CD4-positive, alpha-beta T cell treated with Interleukin-4 for 1 hour (primary cell): ENCODE measurements around the gene ATP13A1.

Source experiments
- DNase-seq, 2 donors: peaks; one replicate each; pipeline ENCODE4 v3.0.0-alpha.2; 2020 to 2022

The ATP13A1 gene

DNA sequence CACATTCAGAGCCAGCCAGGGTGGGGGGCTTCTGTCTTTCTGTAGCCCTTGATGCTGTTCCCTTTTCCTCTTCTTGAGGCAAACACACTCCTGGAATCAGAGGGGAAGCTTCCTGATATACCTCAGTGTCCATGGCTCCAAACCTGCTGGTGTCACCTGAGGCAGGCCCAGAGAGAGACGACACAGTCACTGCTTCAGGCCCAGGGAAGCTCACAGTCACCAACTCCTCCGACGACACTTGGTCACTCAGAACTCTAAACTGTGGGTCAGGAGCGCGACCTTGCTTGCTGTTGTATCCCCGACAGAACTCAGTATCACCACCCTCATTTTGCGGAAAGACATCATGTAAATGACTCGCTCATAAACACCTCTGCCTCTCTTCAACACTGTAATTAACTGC, 1.1 kb downstream of the ATP13A1 start:
- no peak for DNase-seq

DNA sequence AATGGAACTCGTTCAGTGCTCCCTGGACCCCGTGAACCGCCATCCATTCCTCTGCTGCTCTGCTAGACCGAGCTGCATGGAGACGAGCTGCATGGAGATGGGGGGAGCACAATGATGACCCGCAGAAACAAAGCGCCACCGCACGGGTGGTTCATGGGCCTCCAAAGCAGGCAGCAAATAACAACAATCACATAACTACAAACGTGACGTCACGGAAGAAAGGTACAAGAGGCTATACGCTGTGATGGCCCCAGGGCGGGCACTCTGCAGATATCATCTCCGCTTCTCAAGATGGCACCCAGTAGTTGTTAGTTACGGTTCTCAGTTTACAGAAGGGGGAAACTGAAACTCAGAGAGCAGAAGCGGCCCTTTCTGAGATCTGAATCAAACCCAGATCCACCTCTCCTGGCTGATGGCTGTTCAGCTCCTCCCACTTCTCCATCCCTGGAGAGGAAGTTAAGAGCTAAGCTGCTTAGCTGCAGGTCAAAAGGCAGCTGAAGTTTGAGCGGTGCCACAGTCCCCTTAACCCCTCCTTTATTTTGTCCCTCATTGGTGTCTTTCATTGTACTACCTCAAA, 1.7 kb downstream of the ATP13A1 start:
- peak; percentile 70 for DNase-seq

DNA sequence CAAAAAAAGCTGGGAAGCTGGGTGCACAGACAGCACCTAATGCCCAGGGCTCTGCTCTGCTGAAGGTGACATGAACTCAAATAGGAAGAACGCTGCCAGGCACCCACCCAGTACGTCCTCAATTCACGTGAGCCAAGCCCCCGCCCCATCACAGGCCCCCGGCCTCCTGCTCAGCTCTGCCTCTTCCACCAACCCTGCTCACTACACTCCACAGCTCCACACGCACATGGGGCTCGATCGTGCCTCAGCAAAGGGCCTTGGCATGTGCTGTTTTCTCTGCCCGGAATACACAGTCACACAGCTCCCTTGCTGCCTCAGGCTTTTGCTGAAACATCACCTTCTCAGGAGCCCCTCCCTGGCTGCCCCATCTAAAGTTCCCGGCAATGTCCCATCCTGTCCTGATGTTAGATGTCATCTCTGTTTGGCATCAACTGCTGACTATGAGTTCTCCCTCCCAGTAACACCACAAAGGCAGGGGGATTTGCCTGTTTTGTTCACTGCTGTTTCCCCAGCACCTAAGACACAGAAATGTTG, 2.3 kb downstream of the ATP13A1 start:
- DNase-seq, result no peak

DNA sequence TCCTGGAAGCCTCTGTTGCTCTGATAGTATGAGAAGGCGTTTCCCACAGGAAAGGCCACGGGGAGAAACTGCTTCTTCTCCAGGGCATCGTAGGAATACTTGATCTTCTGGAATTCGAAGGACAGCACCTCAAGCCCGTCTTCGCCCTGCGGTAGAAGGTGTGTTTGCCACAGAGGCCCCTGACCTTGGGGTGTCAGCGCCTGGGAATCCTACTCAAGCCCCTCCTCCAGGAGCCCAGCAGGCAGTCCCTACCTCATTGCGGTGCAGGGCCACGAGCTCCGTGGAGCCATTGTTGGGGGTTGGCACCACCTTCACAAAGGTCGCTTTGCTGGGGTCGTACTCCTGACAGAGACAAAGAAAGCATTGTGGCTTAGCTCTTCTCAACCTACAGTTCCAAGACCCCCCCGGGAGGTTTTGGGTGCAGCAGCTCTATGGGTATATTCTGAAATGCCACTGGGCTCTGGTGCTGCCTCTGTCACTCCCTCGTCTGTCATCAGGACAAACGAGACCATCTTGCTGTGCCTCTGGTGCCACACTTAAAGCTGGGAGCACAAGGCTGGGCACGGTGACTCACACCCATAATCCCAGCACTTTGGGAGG, 3.7 kb downstream of the ATP13A1 start:
- DNase-seq, result no peak

DNA sequence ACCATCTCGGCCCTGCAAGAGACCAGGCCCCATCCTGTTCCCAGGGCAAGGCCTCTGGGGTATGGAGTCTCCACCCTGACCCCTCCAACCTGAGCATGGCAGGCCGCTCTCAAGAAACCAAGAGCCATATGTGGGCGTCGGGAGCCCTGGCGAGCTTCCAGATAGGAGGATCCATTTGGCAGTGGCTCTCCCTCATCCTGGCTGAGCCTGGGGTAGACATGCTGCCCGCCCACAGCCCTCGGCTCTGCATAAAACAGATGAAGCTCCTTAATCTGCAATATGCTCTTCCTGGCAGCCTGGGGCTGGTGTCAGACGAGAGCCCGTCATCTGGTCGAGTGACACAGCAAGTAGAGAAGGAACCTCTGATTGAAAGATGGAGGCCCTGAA, 6.1 kb downstream of the ATP13A1 start:
- DNase-seq, result no peak

DNA sequence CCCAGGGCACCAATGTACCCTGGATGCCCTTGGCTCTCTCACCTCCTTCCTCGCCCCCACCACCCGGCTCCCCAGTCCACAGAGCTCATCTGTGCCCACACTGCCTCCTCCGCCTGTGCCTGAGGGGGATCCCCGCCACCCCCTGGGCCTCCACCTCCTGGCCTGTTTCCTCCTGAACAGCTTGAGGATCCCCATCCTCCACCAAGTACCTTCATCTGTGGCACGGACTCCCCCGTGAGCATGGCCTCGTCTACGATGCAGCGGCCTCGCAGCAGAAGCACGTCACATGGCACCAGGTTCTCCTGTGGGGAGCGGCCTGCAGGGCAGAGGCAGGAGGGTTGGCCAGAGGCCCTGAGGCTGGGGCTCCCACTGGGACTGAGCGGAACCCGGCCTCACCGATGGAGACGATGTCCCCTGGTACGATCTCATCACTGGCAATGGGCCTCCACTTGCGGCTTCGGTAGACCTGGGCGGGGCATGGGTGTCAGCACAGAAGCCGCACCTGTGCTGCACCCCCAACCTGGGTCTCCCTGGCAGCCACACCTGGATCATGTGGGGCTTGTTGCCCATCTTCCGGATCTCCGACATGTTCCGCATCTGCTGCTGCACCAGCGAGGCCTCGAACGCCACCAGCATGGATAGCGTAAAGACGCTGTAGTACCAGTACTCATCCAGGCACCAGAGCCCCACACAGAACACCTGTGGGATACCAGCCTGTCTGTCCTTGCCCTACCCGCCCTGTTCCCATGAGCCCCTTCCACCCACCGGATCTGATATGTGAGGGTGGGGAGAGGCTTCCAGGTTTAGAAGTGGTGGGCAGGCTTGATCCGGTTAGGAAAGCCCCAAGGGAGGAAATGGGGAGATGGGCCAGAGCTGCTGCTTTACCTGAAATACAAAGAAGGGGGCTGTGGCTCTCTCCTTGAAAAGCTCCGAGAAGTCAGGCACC, 6.8 kb downstream of the ATP13A1 start:
- no peak for DNase-seq

DNA sequence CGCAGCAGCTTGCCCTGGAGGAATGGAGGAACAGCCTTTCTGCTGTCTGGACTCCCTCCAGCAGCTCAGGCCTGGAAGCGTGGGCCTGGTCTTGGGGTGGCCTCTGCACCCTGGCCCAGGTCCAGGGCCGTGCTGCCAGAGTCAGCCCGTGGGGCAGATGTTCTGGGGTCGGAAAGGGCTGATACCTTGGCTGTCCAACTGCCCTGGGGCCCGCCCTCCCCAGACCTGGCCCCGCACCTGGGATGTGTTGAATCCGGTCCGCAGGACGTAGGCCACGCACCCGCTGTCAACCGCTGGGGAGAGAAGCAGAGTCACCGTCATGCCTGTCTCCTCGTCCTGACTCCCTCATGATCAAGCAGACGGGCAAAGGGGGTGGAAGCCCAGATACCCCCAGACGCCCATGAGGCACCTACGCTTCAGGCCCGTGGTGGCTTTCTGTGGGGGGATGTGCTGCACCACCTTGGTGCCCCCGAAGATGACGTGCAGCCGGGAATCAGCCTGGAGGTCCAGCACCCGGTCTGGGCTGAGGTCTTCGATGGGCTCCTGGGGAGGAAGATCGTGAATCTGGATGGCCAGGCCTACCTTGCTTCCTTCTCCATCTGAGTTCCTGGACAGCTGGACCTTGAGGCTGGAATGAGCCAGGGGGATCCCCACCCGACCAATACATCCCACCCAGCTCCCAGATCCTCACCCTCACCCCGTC, 7.7 kb downstream of the ATP13A1 start:
- DNase-seq, result no peak

DNA sequence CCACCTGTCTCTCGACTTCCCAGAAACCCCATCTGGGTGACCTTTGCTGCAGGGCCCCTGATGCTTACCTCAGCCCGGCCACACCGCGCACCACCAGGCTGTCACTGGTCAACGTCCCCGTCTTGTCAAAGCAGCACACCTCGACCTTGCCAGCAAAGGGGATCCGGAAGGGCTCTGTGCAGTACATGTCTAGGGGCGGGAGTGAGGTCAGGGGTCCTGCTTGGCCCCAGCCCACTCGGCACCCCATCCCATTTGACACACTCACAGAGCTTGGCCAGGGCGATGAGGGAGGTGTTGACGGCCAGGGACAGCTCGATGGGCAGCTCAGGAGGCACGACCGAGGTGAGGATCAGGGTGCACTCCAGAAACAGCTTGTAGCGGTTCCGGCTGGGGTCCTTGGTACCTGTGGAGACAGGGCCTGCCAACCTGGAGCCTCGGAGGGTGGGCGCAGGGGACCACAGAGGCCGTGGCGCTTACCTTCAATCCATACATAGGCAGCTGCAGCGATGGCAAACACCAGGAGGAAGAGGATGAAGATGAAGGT, 8.4 kb downstream of the ATP13A1 start:
- no peak for DNase-seq

DNA sequence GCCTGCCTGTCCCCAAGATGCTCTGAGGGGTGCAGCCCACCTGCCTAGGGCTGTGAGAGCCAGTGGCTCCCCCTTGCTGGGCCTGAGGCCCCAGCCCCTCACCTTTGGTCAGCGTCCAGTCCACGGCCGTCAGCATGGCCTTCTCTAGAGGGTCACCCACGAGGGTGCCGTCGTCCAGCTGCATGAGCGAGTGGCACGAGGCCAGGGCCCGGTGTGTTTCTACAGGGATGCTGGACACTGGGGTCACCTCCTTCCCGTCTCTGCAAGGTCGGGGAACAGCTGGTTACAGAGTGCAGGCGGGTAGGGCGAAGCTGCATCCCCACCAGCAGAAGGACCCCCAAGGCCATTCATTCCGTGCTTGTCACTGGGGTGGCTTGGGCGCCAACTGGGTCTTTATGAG, 9.0 kb downstream of the ATP13A1 start:
- DNase-seq, result no peak

DNA sequence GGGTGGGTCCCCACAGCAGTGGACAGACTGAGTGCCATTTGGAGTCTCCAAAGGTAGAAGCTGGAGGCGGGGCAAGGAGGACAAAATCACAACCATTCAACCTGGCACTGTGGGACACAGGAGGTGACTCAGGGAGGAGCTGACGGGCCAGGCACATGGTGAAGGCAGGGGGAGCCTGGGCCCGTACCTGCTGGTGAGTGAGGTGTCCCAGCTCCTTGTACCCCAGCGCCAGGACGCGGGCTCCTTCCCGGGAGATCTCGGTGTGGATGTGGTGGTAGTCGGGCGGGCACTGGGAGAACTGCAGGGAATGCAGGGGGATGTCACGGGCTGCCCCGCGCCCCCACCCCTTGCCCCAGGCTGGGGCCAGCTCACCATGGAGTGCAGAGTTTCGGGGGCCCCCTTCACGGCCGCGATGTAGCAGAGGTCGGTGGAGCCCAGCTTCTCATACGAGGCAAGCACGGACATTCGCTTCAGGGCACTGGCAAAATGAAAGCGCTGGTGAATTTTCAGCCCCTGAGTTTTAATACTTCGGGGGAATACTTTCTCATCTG, 9.8 kb downstream of the ATP13A1 start:
- no peak for DNase-seq

DNA sequence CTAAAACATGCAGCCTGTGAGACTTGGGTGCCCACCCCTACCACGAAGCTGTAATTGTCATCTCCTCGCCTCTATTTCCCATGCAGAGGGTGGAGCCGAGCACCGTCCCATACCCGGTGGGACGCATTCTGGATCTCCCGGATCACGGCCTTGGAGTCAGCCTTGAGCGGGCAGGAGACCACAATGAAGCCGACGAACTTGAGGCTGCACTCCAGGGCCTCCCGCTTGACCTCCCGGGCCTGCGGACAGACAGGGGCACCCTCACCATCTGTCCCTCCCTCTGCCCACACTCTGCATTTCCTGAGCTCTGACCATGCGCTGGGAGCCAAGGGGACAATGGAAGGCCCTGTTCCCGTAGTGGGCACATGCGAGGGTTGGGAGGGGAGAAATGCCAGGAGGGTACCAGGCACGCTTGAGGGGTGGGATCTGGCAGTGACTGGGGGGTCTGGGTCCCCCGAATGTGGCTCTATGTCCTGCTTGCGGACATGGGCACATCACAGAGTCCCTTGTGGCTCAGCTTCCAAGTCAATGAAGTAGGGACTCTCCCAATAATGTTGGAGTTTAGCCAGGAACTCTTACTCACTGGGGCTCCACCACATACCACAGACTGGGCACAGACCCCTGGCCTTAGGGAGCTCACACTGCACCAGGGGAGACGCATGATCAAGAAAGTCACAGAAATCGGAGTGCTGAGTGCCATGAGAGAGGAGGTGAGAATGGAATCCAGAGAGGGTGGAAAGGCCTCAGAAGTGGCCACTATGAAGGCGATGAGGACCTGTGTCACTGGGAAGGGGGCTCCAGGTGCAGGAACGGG, 10.8 kb downstream of the ATP13A1 start:
- DNase-seq, result no peak

DNA sequence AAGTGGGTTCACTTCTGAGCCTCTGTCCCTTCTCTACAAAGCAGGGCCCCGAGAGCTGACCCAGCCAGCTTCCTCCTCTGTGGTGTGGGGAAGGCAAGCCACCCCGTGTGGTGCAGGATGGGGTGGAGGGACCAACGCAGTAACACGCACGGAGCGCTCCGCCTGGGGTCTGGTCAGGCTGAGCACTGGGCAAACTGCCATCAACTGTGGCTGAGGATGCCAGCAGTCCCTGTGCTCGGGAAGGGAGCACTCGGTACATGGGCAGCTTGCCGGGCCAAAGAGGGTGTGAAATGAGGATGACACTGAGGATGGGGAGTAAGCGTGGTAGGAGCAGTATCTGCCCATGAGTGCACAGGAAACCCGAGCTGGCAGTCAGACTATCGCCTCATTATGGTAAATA, 12.4 kb downstream of the ATP13A1 start:
- no peak for DNase-seq

DNA sequence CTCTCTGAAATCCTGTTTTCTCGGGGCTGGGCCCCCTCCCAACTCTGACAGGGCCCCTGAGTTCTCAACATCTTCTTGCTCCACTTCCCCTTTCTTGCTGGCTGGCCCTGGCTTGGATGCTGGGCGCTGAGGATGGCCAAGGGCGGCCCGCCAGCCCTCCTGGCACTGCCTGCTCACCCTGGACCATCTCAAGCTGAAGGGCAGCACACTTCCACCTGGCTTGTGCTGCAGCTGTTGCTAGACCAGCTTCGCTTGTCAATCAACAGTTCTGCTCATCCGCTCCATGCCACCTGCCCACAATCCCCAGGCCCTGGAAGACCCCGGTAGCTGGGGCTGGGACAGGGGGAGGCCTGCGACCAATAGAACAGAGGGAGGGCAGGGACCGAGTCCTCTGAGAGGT, 13.1 kb downstream of the ATP13A1 start:
- DNase-seq, result no peak

DNA sequence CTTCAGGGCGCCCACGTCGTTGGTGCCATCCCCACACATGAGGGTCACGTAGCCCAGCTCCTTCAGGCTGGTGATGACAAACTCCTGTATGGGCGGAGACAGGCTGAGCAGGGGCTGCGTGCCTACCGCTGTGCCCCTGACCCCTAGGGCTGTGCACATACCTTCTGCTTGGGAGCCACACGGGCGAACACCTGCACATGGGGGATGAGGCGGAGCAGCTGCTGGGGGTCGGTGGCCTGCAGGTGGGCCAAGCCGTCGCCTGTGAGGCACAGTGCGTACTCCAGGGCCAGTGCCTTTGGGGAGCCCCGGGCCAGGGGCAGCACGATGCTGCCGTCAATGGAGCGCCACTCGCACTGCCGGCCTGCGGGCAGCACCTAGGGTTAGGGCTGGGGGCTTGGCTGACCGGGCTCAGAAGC, 13.9 kb downstream of the ATP13A1 start:
- no peak for DNase-seq

DNA sequence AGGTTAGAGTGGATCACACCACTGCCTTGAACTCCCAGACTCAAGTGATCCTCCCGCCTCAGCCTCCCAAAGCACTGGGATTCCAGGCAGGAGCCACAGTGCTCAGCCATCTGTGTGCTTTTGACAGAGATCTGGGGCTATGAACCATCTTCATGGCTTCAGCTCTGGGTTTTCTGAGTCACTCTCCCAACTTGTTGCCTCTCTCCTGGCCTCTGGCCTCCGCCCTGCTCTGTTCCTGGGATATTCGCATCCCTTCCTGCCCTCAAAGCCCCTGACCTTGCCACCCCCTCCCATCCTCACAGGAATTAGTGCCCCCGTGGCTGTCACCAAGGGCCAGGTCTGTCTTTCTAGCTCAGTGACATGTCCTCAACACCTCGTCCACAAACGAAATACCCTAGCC, 14.3 kb downstream of the ATP13A1 start:
- no peak for DNase-seq

DNA sequence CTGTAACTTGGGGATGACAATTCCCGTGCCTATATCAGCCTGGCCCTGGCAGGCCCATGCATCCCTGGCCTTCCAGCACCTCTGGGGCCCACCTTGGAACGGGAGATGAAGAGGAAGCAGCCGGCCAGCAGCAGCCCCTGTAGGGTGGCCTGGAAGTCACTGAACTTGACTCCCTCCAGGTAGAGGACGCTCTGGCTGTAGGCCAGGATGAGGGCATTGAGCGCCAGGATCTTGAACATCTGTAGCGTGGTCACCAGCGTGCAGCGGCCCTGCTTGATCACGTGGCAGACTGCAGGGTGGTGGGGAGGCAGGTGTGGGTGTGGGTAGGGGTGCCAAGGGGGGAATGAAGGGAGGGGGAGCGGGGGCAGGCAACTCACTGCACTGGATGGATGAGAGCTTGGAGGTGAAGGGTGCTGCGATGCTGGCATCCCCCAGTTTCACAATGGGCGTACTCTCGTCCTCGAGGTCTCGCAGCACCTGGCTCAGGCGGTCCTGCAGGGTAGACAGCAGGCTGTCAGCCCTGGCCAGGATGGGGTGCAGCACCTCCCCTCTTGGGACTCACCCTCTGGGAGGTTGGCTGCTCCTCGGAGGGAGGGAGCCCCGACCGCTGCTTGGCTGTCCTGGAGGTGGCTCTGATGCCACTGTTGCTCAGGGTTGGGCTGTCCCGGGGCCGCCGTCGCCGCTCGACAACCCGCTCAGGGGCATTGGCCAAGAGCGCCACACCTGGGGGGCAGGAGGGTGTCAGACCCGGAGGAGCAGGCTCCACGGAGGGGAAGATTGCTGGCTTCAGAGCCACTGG, 16.2 kb downstream of the ATP13A1 start:
- no peak for DNase-seq

DNA sequence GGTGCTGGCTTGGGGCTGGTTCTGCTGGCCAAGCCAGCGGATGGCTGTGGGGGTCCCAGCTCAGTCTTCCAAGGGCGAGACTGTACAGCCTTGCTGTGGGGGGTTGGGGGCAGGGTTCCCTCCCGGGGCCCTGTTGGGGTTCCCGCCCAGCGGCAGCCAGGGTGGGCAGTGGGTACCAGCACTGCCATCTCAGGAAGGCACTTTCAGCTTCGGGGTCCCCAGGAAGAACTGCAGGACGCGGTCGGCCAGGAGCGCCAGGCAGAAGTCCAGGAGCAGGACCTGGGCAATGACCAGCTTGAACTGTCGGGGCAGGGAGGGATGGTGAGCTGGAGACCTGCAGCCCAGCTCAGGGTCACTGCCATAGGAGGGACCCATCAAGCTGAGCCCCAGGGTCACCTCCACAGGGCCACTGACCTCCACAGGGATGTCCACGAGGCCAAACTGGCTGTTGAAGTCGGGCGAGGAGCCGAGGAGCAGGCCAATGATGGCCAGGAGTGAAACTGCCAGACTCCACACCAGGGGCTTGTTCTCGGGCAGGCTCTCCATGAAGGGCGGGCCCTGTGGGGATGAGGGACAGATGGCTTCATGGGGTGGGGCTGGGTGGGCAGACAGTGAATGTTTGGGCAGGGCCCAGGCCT, 18.1 kb downstream of the ATP13A1 start:
- DNase-seq, result no peak

DNA sequence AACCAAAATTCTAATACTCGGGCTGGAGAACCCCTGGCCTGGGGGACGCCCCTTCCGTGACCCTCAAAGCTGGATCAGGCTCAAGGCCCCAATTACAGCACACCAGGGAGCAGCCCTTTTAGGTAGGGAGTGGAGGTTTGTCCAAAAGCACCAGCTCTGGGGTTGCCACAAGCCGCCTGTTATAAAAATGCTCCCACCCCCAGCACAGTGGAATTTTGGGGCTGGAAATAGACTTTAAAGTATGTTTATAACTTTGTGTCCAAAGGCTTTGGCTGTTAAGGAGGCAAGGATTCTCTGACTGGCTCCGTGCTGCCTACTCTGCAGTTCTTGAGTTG, 19.5 kb downstream of the ATP13A1 start:
- DNase-seq, result no peak

DNA sequence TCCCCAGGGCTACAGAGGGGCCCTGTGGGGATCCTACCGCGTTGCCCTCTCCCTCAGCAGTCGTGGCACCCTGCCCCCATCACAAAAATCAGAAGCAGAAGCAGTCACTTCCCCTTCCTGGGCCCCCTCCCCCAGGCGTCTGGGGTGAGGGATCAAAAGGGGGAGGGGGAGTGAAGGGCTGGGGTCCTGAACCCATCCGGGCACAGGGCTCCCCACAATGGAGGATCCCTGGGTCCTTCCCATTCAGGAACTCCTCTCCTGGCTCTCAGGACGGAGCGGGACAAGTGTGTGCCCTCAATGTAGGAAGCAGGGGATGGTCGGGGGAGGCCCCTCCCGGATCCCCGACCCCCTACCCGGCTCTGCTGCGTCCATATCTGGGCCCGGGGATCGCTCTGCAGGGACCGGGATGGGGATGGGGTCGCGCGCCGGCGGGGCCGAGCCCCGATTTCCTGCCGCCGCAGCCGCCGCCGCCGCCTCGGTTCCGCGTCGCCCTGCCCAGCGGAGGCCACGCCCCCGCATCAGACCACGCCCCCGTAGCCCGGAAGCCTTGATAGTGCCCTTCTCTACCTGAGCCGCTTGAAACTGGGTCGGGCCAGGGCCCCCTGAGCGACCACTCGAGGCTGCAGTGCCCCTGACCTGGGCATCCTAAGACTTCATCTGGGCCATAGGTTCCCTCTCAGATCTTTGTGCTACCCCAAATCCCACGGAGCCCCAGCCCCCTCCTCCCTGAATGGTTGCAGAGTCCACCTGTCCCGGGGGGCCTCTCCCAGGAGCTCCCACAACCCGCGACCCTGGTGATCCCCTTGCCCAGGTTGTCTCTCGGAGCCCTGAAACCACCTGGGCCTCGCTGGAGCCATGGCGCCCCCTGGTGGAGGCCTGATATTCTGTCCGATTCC, 20.1 kb downstream of the ATP13A1 start, which contains the start of gene GMIP:
GMIP (minus strand) TSS at position 500 of the 896 bp plus-strand sequence; CDS start at position 372, 128 bp downstream.
- DNase-seq, result peak; percentile 87 to 89
